ENCODE measurements around the gene CLTB. TPM values are rescaled to one million over a fixed set of nuclear protein-coding genes. Genes with fewer than 3 reads are reported as not detected.

Gene CLTB
- total RNA-seq, 1 donor from 2014 or later = 117 TPM

- Mint-ChIP-seq H3K4me1 (ENCODE audit: low read depth, unreplicated experiment) (peaks cover 11% of the 10 kb centered on the region), H3K27me3 (ENCODE audit: low read depth, unreplicated experiment) (peaks cover 4% of the 10 kb centered on the region)
Measured at GRCh38 chr5:176368726-176369125, 47.6 kb downstream of the CLTB start.

GRCh38 chr5:176366232-176366894 lies 50.0 kb downstream of the CLTB start:
- DNase-seq (ENCODE audit: low read depth) = peak; percentile 11

More at GRCh38 chr5:176368726-176369125, 47.6 kb downstream of the CLTB start:
- TF ChIP-seq CTCF (IDR thresholded peaks at IDR 0.05; ENCODE audit: insufficient read depth, low read depth, low read length) = no peak
- no peak for TF ChIP-seq EZH2 (IDR thresholded peaks at IDR 0.05; ENCODE audit: insufficient read depth, low read length)
- FAIRE-seq (no peak), DNase-seq (ENCODE audit: low read depth) (no peak)
- Histone ChIP-seq H2AFZ (ENCODE audit: low read depth, low read length) (no peak overlapping the region), H3K4me2 (ENCODE audit: low read length) (no peak overlapping the region), H3K4me3 (ENCODE audit: insufficient read depth, low read depth, low read length) (no peak overlapping the region), H3K27me3 (ENCODE audit: insufficient read depth, low read length) (no peaks in the 10 kb centered on the region), H3K27ac (ENCODE audit: low read depth, low read length) (no peak overlapping the region), H4K20me1 (ENCODE audit: insufficient read depth, low read length) (peaks cover 9% of the 10 kb centered on the region), H3K4me1 (ENCODE audit: insufficient read depth, low read length) (peaks cover 14% of the 10 kb centered on the region), H3K36me3 (ENCODE audit: insufficient read depth, low read length) (peaks cover 16% of the 10 kb centered on the region), H3K9me3 (ENCODE audit: insufficient read depth, low read depth, low read length) (no peaks in the 10 kb centered on the region), H3K79me2 (ENCODE audit: insufficient read depth, low read length) (peaks cover 9% of the 10 kb centered on the region), H3K9ac (ENCODE audit: low read length) (no peak overlapping the region)
- H3K36me3 Mint-ChIP-seq (ENCODE audit: low read depth, unreplicated experiment) = peaks cover 8% of the 10 kb centered on the region
- peaks cover 2% of the 10 kb centered on the region for H3K9me3 Mint-ChIP-seq (ENCODE audit: unreplicated experiment)
- no peak overlapping the region for H3K4me3 Mint-ChIP-seq (ENCODE audit: unreplicated experiment)
- H3K27ac Mint-ChIP-seq (ENCODE audit: unreplicated experiment) = no peak overlapping the region

More at GRCh38 chr5:176366232-176366894, 50.0 kb downstream of the CLTB start:
- H3K9me3 Mint-ChIP-seq (ENCODE audit: unreplicated experiment) = peaks cover 2% of the 10 kb centered on the region
- peaks cover 9% of the 10 kb centered on the region for H4K20me1 ChIP-seq (ENCODE audit: insufficient read depth, low read length)
- peaks cover 9% of the 10 kb centered on the region for H3K4me1 Mint-ChIP-seq (ENCODE audit: low read depth, unreplicated experiment)
- no peak overlapping the region for H3K27ac Mint-ChIP-seq (ENCODE audit: unreplicated experiment)
- H3K27me3 ChIP-seq (ENCODE audit: insufficient read depth, low read length) = no peaks in the 10 kb centered on the region
- no peak for FAIRE-seq
- peaks cover 11% of the 10 kb centered on the region for H3K79me2 ChIP-seq (ENCODE audit: insufficient read depth, low read length)
- peak overlapping the region; percentile 22 for H3K27ac ChIP-seq (ENCODE audit: low read depth, low read length)
- H2AFZ ChIP-seq (ENCODE audit: low read depth, low read length) = peak overlapping the region; percentile 96
- no peaks in the 10 kb centered on the region for H3K9me3 ChIP-seq (ENCODE audit: insufficient read depth, low read depth, low read length)
- no peak for TF ChIP-seq EZH2 (IDR thresholded peaks at IDR 0.05; ENCODE audit: insufficient read depth, low read length)
- no peak for TF ChIP-seq CTCF (IDR thresholded peaks at IDR 0.05; ENCODE audit: insufficient read depth, low read depth, low read length)
- peaks cover 16% of the 10 kb centered on the region for H3K36me3 ChIP-seq (ENCODE audit: insufficient read depth, low read length)
- H3K4me1 ChIP-seq (ENCODE audit: insufficient read depth, low read length) = peaks cover 18% of the 10 kb centered on the region
- peaks cover 5% of the 10 kb centered on the region for H3K27me3 Mint-ChIP-seq (ENCODE audit: low read depth, unreplicated experiment)
- H3K4me3 ChIP-seq (ENCODE audit: insufficient read depth, low read depth, low read length) = peak overlapping the region; percentile 77
- H3K36me3 Mint-ChIP-seq (ENCODE audit: low read depth, unreplicated experiment) = peaks cover 8% of the 10 kb centered on the region
- peak overlapping the region; percentile 85 for H3K4me3 Mint-ChIP-seq (ENCODE audit: unreplicated experiment)
- peak overlapping the region; percentile 97 for H3K4me2 ChIP-seq (ENCODE audit: low read length)
- peak overlapping the region; percentile 83 for H3K9ac ChIP-seq (ENCODE audit: low read length)
